ENCODE data around the gene PTGES.
"Not testable (repeated sequence)": the region's sequence is repeated elsewhere in the genome, so short reads cannot be mapped to it uniquely, and the experiment has no call there.

PTGES gene

DNA sequence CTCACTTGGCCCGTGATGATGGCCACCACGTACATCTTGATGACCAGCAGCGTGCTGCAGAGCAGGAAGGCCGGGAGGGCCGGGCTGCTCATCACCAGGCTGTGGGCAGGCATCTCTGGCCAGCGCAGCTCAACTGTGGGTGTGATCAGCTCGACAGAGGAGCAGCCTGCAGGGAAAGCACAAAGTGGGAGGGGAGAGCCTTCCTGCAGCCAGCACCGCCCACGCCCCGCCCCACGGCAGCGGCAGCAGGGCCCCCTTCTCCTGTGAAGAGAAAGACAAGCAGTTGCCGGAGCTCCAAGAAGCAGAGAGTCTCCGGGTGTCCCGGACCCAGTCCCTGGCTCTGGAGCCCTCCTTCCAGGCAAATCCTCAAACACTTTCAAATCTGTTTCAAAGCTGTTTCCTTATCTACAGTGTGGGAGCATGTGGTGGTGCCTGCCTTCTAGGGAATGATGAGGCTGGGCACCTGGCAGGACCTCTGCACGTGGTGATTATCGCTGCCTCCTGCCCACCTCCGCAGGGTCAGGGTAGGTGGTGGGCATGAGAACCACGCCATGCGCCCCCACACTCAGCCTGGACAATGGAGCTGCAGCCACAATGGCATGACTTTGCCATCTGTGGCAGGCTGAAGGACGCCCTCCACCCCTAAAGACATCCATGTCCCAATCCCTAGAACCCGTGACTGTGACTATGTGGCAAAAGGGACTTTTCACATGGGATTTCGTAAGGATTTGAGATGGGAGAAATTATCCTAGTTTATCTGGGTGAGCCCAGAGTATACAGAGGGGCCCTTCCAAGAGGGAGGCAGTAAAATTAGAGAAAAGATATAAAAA, at the start of gene PTGES:
Gene PTGES (minus strand): TSS at position 143 of the 830 bp plus-strand sequence. CDS start 30 bp downstream, at position 113.
- no peak for TF ChIP-seq CTCF (IDR thresholded peaks at IDR 0.05)
- H3K27ac ChIP-seq = peak within 1 kb of the TSS in 1 of 2 donors; percentile 27
- DNase-seq (ENCODE audit: low spot score) = no peak
- peak within 1 kb of the TSS; percentile 65 for H3K4me3 ChIP-seq

- TF ChIP-seq CTCF (IDR thresholded peaks at IDR 0.05) = no peak
- no peak overlapping the region for H3K4me3 ChIP-seq
- H3K27ac ChIP-seq = no peak overlapping the region
- no peak for DNase-seq (ENCODE audit: low spot score)
These were observed 48.7 kb upstream of the PTGES start for GRCh38 chr9:129801504-129801903.

DNA sequence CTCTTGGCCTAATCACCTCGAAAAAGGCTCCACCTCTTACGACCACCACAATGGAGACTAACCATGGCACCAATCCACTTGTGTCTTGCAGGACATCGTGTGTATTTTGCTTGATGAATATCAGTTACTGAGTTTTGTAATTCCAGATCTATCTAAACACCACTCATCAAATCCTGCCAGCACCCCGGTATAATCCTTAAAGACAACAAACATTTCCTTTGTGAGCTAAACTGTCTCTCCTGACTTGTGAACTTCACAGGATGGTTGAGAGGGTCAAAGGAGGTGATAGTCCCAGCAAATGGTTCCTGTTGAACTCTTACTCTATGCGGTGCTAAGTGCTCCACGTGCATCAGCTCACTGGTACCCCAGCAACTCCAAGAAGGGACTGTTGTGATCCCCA, 46.1 kb upstream of the PTGES start:
- TF ChIP-seq CTCF (IDR thresholded peaks at IDR 0.05) = no peak
- Histone ChIP-seq H3K4me3 (no peak overlapping the region), H3K27ac (no peak overlapping the region)
- DNase-seq (ENCODE audit: low spot score) = no peak

GRCh38 chr9:129796029-129796428, 43.2 kb upstream of the PTGES start:
- not testable (repeated sequence) for DNase-seq (ENCODE audit: low spot score); H3K4me3 ChIP-seq; H3K27ac ChIP-seq

- Histone ChIP-seq H3K27ac (no peak overlapping the region), H3K4me3 (no peak overlapping the region)
- no peak for DNase-seq (ENCODE audit: low spot score)
- TF ChIP-seq CTCF (IDR thresholded peaks at IDR 0.05) = no peak
These were observed 41.7 kb upstream of the PTGES start for GRCh38 chr9:129794549-129794948.

GRCh38 chr9:129786481-129786880, 33.6 kb upstream of the PTGES start:
- H3K27ac ChIP-seq = no peak overlapping the region
- no peak for DNase-seq (ENCODE audit: low spot score)
- no peak for TF ChIP-seq CTCF (IDR thresholded peaks at IDR 0.05)
- H3K4me3 ChIP-seq = no peak overlapping the region

- TF ChIP-seq CTCF (IDR thresholded peaks at IDR 0.05) = no peak
- no peak for DNase-seq (ENCODE audit: low spot score)
- H3K27ac ChIP-seq = no peak overlapping the region
- H3K4me3 ChIP-seq = no peak overlapping the region
These were observed 33.0 kb upstream of the PTGES start for GRCh38 chr9:129785866-129786265.

- H3K27ac ChIP-seq; H3K4me3 ChIP-seq; DNase-seq (ENCODE audit: low spot score): not testable (repeated sequence)
These were observed 32.1 kb upstream of the PTGES start for GRCh38 chr9:129784970-129785369.

Data from coronary artery (tissue), 2 donors.